OCI-LY7 (cell line): ENCODE results near the gene FSIP1. TPM values are rescaled to one million over a fixed set of nuclear protein-coding genes. Genes with fewer than 3 reads are reported as not detected.

Experiments
- BruUV-seq: library from RNA; stranded (reverse); fragments of 400-500 nt; replicated peaks from 2 replicates; lab custom pipeline; 2021; lab: Mats Ljungman, UMichigan
- CTCF ChIA-PET: fragments of 300-600 bp; sonication (Branson Sonifier 250); formaldehyde crosslinking; loops from one replicate; lab custom pipeline; 2022; ENCODE audit warnings: antibody characterized with exemption; ENCODE audit not compliant: unreplicated experiment; lab: Charles Lee
- POLR2A ChIA-PET: fragments of 300-600 bp; sonication (Branson Sonifier 250); formaldehyde crosslinking; loops from one replicate; lab custom pipeline; 2022; ENCODE audit warnings: antibody characterized with exemption; lab: Charles Lee
- DNase-seq: peaks from one replicate; pipeline ENCODE4 v3.0.0-alpha.2; 2015; ENCODE audit warnings: low spot score
- H2AFZ ChIP-seq: fragments of 200-600 bp; sonication (generic), shearing (Covaris generic); 2 replicates; pipeline ENCODE4 v1.6.1; 2014; ENCODE audit warnings: mild to moderate bottlenecking, antibody characterized with exemption, low read length, moderate library complexity
- H3K27ac ChIP-seq: fragments of 200-600 bp; sonication (generic); 2 replicates; pipeline ENCODE4 v1.5.1; 2014; ENCODE audit warnings: mixed run types, low read depth, mild to moderate bottlenecking, moderate library complexity, low read length, inconsistent platforms; ENCODE audit not compliant: poor library complexity, severe bottlenecking
- H3K36me3 ChIP-seq: fragments of 200-600 bp; sonication (generic); 2 replicates; pipeline ENCODE4 v1.6.1; 2014; ENCODE audit warnings: mild to moderate bottlenecking, antibody characterized with exemption, low read length, moderate library complexity, mixed read lengths; ENCODE audit not compliant: insufficient read depth
- H3K4me1 ChIP-seq: fragments of 200-600 bp; sonication (generic); 2 replicates; pipeline ENCODE4 v1.5.1; 2014; ENCODE audit warnings: mild to moderate bottlenecking, low read length; ENCODE audit not compliant: insufficient read depth, poor library complexity, severe bottlenecking
- H3K4me2 ChIP-seq: fragments of 200-600 bp; sonication (generic); 2 replicates; pipeline ENCODE4 v1.6.1; 2014; ENCODE audit warnings: mild to moderate bottlenecking, low read length
- H3K4me3 ChIP-seq: fragments of 200-600 bp; sonication (generic); 2 replicates; pipeline ENCODE4 v1.5.1; 2014; ENCODE audit warnings: mild to moderate bottlenecking, low read depth, low read length; ENCODE audit not compliant: poor library complexity, severe bottlenecking
- H3K79me2 ChIP-seq: fragments of 200-600 bp; sonication (generic); 2 replicates; pipeline ENCODE4 v1.6.1; 2016; ENCODE audit warnings: low read depth, mild to moderate bottlenecking, low read length, moderate library complexity, mixed read lengths; ENCODE audit not compliant: insufficient read depth
- H3K9me2 ChIP-seq: fragments of 200-600 bp; sonication (generic); 2 replicates; pipeline ENCODE4 v1.6.1; 2016; ENCODE audit warnings: mild to moderate bottlenecking, low read length, mixed read lengths; ENCODE audit not compliant: insufficient read depth
- H3K9me3 ChIP-seq: fragments of 200-600 bp; sonication (generic); 2 replicates; pipeline ENCODE4 v1.6.1; 2014; ENCODE audit warnings: mild to moderate bottlenecking, mixed run types, low read length, mixed read lengths
- H4K20me1 ChIP-seq: fragments of 200-600 bp; sonication (generic); 2 replicates; pipeline ENCODE4 v1.6.1; 2014; ENCODE audit warnings: mild to moderate bottlenecking, antibody characterized with exemption, low read length, moderate library complexity, mixed read lengths; ENCODE audit not compliant: insufficient read depth
- EZH2phosphoT487 ChIP-seq: fragments of 200-600 bp; sonication (generic); IDR thresholded peaks from 2 replicates; pipeline ENCODE4 v1.6.1; 2018; ENCODE audit warnings: low read depth, borderline replicate concordance, mild to moderate bottlenecking, mixed run types, antibody characterized with exemption, low read length, moderate library complexity, mixed read lengths
- intact Hi-C: fragments of 100-400 bp; cut with micrococcal nuclease; formaldehyde crosslinking; loops from one replicate; pipeline ENCODE4 v1.10.0; 2022; ENCODE audit not compliant: unreplicated experiment
- total RNA-seq, 2 experiments: library from RNA; depleted of rRNA in 1 of 2; stranded (reverse); fragments of >200 nt in 1 of 2; shearing (Covaris generic) in 1 of 2; gene quantifications; 2 replicates each; pipeline ENCODE4 v1.2.3, GENCODE V29; 2014 to 2022
- TF ChIP-seq, protein P1 (sequence below): fragments of 200-600 bp; sonication (generic); conservative IDR thresholded peaks from 2 replicates; pipeline ENCODE4 v1.5.1; 2014; ENCODE audit warnings: mild to moderate bottlenecking, antibody characterized with exemption, low read length, moderate library complexity, mixed read lengths

The FSIP1 gene
- total RNA-seq, 2 experiments from 2014 or later = 0.28 to 0.65 TPM

DNA sequence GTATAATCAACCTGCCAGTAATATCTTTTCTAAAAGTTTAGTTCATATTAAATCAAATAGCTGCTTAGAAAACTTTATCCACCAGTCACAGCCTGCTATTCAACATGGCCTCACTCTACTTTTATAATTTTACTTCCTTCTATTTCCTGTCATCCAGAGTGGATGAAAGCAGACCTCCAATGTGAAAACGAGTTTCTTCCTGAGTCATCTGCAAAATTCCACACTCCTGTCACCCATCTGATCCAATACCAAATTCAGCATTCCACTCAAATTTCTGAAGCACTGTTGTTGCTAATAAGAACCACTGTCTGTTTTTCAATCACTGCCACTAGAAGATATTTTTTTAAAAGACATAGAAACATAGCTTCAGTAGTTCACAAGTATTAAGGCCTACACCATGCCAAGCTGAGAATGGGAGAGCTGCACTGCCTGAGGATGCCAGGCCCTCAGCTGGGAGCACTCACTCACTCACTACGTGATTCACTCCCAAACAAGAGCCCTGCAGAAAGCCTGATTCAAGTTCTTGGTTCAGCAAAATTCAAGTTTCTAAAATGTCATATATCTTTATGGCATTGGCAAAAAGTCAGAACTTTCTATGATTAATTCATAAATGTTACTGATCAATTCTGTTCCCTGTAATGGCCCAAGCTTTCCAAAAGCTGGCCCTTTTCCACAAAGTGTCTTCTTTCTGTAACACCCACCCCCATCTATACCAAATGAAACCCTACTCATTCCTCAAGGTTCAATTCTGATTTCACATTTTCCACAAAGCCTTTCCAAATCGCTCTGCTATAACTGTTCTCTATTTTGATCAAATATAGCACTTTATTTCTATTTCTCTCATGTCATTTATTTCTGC lies 82.9 kb downstream of the FSIP1 start:
- no peak overlapping the region for H3K4me2 ChIP-seq
- H2AFZ ChIP-seq = no peak overlapping the region
- POLR2A ChIA-PET = interaction anchor here (0.7 to 0.8 kb wide), 2 partner anchors 12 to 27 kb away, joined by 3 to 5 read pairs; no protein-coding TSS in a partner anchor

DNA sequence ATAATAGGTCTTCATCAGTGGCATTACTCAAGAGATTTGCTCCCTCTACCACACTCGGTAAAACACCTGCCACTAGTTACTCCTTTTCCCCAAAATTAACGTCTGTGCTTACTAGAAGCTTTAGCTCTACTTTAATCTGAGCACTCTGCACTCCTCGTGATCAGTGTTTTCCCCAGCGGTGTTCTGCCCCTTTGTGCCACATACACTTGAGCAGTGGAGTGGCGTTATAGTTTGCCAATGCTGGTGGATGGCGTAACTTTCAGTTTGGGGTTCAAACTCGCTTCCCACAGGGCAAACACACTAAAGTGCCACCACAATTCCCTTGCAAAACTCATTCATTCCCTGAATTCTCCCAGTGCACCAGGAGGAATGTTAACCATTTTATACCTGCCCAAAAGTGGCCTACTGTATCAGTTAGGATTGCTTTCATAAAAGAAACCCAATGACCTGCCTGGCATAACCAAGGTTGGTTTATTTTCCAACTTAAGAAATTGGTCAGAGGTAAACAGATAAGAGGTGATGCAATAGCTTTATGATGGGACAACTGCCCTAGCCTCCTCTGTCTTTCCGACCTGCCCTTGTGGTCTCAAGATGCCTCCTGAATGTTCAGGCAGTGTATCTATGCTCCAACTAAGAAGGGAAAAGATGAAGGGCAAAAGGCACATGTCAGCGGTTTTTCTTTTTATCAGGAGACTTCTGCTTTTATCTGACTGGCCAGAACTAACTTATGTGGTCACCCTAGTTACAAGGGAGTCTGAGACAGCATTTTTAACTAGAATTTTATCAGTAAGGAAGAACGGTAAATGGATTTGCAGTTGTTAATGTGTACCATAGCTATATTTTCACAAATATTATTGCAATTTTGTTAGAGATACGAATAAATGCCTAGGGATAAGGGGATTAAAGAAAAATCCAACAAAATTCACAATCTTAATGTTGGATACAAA lies 83.9 kb downstream of the FSIP1 start:
- no peak overlapping the region for H2AFZ ChIP-seq
- no TSS peak for BruUV-seq
- H3K4me3 ChIP-seq = no peak overlapping the region
- no peaks in the 10 kb centered on the region for H4K20me1 ChIP-seq
- TF ChIP-seq, protein P1, sequence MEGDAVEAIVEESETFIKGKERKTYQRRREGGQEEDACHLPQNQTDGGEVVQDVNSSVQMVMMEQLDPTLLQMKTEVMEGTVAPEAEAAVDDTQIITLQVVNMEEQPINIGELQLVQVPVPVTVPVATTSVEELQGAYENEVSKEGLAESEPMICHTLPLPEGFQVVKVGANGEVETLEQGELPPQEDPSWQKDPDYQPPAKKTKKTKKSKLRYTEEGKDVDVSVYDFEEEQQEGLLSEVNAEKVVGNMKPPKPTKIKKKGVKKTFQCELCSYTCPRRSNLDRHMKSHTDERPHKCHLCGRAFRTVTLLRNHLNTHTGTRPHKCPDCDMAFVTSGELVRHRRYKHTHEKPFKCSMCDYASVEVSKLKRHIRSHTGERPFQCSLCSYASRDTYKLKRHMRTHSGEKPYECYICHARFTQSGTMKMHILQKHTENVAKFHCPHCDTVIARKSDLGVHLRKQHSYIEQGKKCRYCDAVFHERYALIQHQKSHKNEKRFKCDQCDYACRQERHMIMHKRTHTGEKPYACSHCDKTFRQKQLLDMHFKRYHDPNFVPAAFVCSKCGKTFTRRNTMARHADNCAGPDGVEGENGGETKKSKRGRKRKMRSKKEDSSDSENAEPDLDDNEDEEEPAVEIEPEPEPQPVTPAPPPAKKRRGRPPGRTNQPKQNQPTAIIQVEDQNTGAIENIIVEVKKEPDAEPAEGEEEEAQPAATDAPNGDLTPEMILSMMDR = no peak
- no peak for TF ChIP-seq EZH2phosphoT487
- no peaks in the 10 kb centered on the region for H3K9me2 ChIP-seq
- H3K27ac ChIP-seq = no peak overlapping the region
- no peaks in the 10 kb centered on the region for H3K79me2 ChIP-seq
- no peaks in the 10 kb centered on the region for H3K9me3 ChIP-seq
- POLR2A ChIA-PET = no interaction called here
- CTCF ChIA-PET = no interaction called here
- no peak overlapping the region for H3K4me2 ChIP-seq
- DNase-seq = no peak
- intact Hi-C loops = no loop called here
- H3K4me1 ChIP-seq = no peaks in the 10 kb centered on the region
- no peaks in the 10 kb centered on the region for H3K36me3 ChIP-seq

More for the DNA sequence above, 82.9 kb downstream of the FSIP1 start:
- Histone ChIP-seq H3K4me3 (no peak overlapping the region), H3K9me2 (no peaks in the 10 kb centered on the region), H3K9me3 (no peaks in the 10 kb centered on the region), H3K36me3 (no peaks in the 10 kb centered on the region), H3K79me2 (no peaks in the 10 kb centered on the region), H3K4me1 (no peaks in the 10 kb centered on the region), H3K27ac (no peak overlapping the region), H4K20me1 (no peaks in the 10 kb centered on the region)
- DNase-seq = no peak
- BruUV-seq = no TSS peak
- intact Hi-C loops = no loop called here
- TF ChIP-seq, protein P1 = no peak
- no peak for TF ChIP-seq EZH2phosphoT487
- CTCF ChIA-PET = no interaction called here
